WTC11 (cell line): ENCODE data around the gene BTLA. TPM values are rescaled to one million over a fixed set of nuclear protein-coding genes. Genes with fewer than 3 reads are reported as not detected.
"Not testable (repeated sequence)": the region's sequence is repeated elsewhere in the genome, so short reads cannot be mapped to it uniquely, and the experiment has no call there.

Source experiments
- ATAC-seq: fragments of 200-7000 bp; cut with Tn5 transposase; 2 replicates; pipeline ENCODE4 v1.10.0; 2021; ENCODE audit warnings: mild to moderate bottlenecking, moderate library complexity
- CTCF ChIA-PET: fragments of 300-600 bp; sonication (Branson Sonifier 250); formaldehyde crosslinking; loops from one replicate; lab custom pipeline; 2021; ENCODE audit warnings: antibody characterized with exemption; lab: Charles Lee
- POLR2A ChIA-PET: fragments of 350-600 bp; sonication (Branson Sonifier 250); formaldehyde crosslinking; loops from one replicate; lab custom pipeline; 2021; ENCODE audit warnings: antibody characterized with exemption; lab: Charles Lee
- DNase-seq: peaks from one replicate; pipeline ENCODE4 v3.0.0; 2021; ENCODE audit warnings: low spot score
- H3K27ac Mint-ChIP-seq: 2 replicates; pipeline ENCODE4 v1.8.0; 2021; ENCODE audit warnings: mixed read lengths
- H3K27me3 Mint-ChIP-seq: 2 replicates; pipeline ENCODE4 v1.8.0; 2021; ENCODE audit warnings: low read depth, mild to moderate bottlenecking, moderate library complexity, mixed read lengths
- H3K36me3 Mint-ChIP-seq: 2 replicates; pipeline ENCODE4 v1.8.0; 2021; ENCODE audit warnings: mixed read lengths
- H3K4me1 Mint-ChIP-seq: 2 replicates; pipeline ENCODE4 v1.8.0; 2022; ENCODE audit warnings: mixed read lengths
- H3K4me3 Mint-ChIP-seq: 2 replicates; pipeline ENCODE4 v1.8.0; 2021; ENCODE audit warnings: mild to moderate bottlenecking, moderate library complexity, mixed read lengths
- H3K9me3 Mint-ChIP-seq: 2 replicates; pipeline ENCODE4 v1.8.0; 2021; ENCODE audit warnings: mixed read lengths
- IRF2 ChIP-seq: sonication (generic); formaldehyde crosslinking; IDR thresholded peaks from 2 replicates; pipeline ENCODE4 v1.8.0; 2022; ENCODE audit warnings: low read depth, missing genetic modification reagents, borderline replicate concordance
- MXD4 ChIP-seq: fragments of 250-450 bp; sonication (Bioruptor Pico); IDR thresholded peaks from 2 replicates; pipeline ENCODE4 v1.8.0; 2021; ENCODE audit warnings: mild to moderate bottlenecking, moderate library complexity, borderline replicate concordance
- NR1H2 ChIP-seq: sonication (generic); formaldehyde crosslinking; IDR thresholded peaks from 2 replicates; pipeline ENCODE4 v1.9.0; 2021; ENCODE audit warnings: mild to moderate bottlenecking, moderate library complexity, missing genetic modification reagents
- NR3C1 ChIP-seq: sonication (generic); formaldehyde crosslinking; conservative IDR thresholded peaks from 2 replicates; pipeline ENCODE4 v1.8.1; 2023; ENCODE audit warnings: low read depth, mild to moderate bottlenecking, missing genetic modification reagents
- PRRX2 ChIP-seq: fragments of 250-450 bp; sonication (Bioruptor Pico); IDR thresholded peaks from 2 replicates; pipeline ENCODE4 v1.8.0; 2021; ENCODE audit warnings: mild to moderate bottlenecking
- TEAD4 ChIP-seq: sonication (generic); formaldehyde crosslinking; IDR thresholded peaks from 2 replicates; pipeline ENCODE4 v1.8.0; 2022; ENCODE audit warnings: mild to moderate bottlenecking, missing genetic modification reagents
- total RNA-seq: library from RNA; stranded (reverse); gene quantifications from 3 replicates; pipeline ENCODE4 v1.2.3, GENCODE V29; 2021
- TF ChIP-seq, protein P1 (sequence below): fragments of 200-600 bp; IDR thresholded peaks from 2 replicates; pipeline ENCODE4 v1.8.0; 2022; ENCODE audit warnings: antibody characterized with exemption
- TF ChIP-seq, protein P2 (sequence below): sonication (generic); formaldehyde crosslinking; IDR thresholded peaks from 2 replicates; pipeline ENCODE4 v1.8.1; 2023; ENCODE audit warnings: mild to moderate bottlenecking, missing genetic modification reagents
- TF ChIP-seq, protein P3 (sequence below): sonication (generic); formaldehyde crosslinking; IDR thresholded peaks from 2 replicates; pipeline ENCODE4 v1.8.1; 2023; ENCODE audit warnings: mild to moderate bottlenecking, missing genetic modification reagents
- TF ChIP-seq, protein P4 (sequence below): sonication (generic); formaldehyde crosslinking; IDR thresholded peaks from 2 replicates; pipeline ENCODE4 v1.8.1; 2023; ENCODE audit warnings: mild to moderate bottlenecking, moderate library complexity, missing genetic modification reagents
- TF ChIP-seq, protein P5 (sequence below): fragments of 250-450 bp; sonication (Bioruptor Pico); IDR thresholded peaks from 2 replicates; pipeline ENCODE4 v1.9.0; 2021; ENCODE audit warnings: mild to moderate bottlenecking
- TF ChIP-seq, protein P6 (sequence below): fragments of 250-450 bp; sonication (Bioruptor Pico); IDR thresholded peaks from 2 replicates; pipeline ENCODE4 v1.9.0; 2021; ENCODE audit warnings: moderate library complexity, mild to moderate bottlenecking, inconsistent platforms, borderline replicate concordance

BTLA gene
- total RNA-seq, 1 experiment from 2014 or later, result not detected

DNA sequence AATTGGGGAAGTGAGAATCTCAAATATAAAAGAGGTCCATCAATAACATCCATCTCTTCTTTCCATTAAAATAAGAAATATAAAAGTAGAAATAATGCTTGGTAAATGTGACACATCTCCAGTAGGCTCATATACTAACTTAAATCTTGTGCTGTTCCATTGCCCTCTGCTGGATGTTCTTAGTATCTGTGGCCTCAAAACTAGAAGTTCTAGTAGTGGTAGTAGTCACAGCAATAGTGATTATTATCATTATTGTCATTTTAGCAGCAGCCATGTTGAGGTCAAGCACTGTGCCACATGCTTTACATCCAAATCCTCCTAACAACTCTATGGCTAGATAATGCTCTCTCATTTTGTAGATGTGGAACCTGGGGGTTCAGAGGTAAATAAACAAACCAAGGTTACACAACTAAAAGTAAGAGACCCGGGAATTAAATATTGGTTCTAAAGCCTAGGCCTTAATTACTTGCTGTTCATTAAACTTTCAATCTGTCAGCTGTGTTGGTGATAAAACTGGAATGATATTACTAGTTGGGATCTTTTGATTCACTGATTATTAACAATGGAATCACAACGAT, 20.2 kb upstream of the BTLA start:
- Mint-ChIP-seq H3K27me3 (no peaks in the 10 kb centered on the region), H3K4me1 (peaks cover 4% of the 10 kb centered on the region), H3K4me3 (no peak overlapping the region), H3K27ac (no peak overlapping the region), H3K9me3 (peaks cover 15% of the 10 kb centered on the region), H3K36me3 (peaks cover 7% of the 10 kb centered on the region; the same call in 1 of the 2 replicates)
- ChIA-PET POLR2A (no interaction called here), CTCF (interaction anchor here (1.0 to 1.1 kb wide), 3 partner anchors 128 to 382 kb away, joined by 4 to 10 read pairs (median 6); partner anchors contain the start of gene SLC9C1)
- ATAC-seq, result peak; percentile 87
- TF ChIP-seq TEAD4 (CRISPR knock-in tag), result no peak
- TF ChIP-seq, protein P1, sequence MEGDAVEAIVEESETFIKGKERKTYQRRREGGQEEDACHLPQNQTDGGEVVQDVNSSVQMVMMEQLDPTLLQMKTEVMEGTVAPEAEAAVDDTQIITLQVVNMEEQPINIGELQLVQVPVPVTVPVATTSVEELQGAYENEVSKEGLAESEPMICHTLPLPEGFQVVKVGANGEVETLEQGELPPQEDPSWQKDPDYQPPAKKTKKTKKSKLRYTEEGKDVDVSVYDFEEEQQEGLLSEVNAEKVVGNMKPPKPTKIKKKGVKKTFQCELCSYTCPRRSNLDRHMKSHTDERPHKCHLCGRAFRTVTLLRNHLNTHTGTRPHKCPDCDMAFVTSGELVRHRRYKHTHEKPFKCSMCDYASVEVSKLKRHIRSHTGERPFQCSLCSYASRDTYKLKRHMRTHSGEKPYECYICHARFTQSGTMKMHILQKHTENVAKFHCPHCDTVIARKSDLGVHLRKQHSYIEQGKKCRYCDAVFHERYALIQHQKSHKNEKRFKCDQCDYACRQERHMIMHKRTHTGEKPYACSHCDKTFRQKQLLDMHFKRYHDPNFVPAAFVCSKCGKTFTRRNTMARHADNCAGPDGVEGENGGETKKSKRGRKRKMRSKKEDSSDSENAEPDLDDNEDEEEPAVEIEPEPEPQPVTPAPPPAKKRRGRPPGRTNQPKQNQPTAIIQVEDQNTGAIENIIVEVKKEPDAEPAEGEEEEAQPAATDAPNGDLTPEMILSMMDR, result peak; percentile 71
- no peak for DNase-seq

DNA sequence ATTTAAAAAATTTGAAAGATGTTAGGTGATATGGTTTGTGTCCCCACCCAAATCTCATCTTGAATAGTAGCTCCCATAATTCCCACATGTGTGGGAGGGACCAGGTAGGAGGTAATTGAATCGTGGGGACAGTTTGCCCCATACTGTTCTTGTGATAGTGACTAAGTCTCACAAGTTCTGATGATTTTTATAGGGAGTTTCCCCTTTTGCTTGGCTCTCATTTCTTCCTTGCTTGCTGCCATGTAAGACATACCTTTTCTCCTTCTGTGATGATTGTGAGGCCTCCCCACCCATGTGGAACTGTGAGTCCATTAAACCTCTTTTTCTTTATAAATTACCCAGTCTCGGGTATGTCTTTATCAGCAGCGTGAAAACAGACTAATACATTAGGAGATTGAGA, 19.7 kb upstream of the BTLA start:
- peaks cover 18% of the 10 kb centered on the region for H3K9me3 Mint-ChIP-seq
- ATAC-seq, DNase-seq, H3K4me1 Mint-ChIP-seq, H3K36me3 Mint-ChIP-seq, H3K4me3 Mint-ChIP-seq, H3K27ac Mint-ChIP-seq, POLR2A ChIA-PET, H3K27me3 Mint-ChIP-seq: not testable (repeated sequence)
- CTCF ChIA-PET, result interaction anchor here (1.0 to 1.1 kb wide), 2 partner anchors 197 to 407 kb away, joined by 3 to 4 read pairs; no protein-coding TSS in a partner anchor

DNA sequence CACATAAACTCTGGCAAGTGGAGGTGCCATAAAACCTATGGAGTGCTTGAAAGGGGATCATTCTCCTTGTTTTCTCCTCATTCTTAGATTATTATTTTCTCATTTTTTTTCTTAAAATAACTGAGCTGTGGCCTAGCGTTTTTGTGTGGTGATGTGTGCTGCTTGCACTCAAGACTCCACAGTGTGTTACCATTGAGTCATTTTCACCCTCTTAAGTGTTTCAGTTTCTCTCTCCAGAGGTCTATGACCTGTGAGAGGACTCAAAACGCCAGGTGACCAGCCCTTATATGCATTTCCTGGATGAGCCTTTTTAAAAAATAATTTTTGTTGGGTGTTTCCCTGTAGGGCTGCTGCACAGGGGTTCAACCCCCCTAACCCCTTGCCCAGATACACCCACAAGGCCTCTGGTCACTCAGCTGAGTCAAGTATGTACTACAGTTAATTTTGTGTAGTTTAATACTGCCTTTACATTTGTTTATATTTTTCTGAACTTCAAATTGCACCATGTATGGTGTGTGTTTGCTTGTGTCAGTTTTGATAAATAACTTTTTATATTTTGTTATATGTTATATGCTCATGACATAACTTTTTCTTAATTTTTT, 15.4 kb upstream of the BTLA start:
- TF ChIP-seq IRF2 (CRISPR knock-in tag) (no peak), NR3C1 (CRISPR knock-in tag) (no peak)
- TF ChIP-seq, protein P2, sequence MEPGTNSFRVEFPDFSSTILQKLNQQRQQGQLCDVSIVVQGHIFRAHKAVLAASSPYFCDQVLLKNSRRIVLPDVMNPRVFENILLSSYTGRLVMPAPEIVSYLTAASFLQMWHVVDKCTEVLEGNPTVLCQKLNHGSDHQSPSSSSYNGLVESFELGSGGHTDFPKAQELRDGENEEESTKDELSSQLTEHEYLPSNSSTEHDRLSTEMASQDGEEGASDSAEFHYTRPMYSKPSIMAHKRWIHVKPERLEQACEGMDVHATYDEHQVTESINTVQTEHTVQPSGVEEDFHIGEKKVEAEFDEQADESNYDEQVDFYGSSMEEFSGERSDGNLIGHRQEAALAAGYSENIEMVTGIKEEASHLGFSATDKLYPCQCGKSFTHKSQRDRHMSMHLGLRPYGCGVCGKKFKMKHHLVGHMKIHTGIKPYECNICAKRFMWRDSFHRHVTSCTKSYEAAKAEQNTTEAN (CRISPR knock-in tag), result no peak
- TF ChIP-seq, protein P3, sequence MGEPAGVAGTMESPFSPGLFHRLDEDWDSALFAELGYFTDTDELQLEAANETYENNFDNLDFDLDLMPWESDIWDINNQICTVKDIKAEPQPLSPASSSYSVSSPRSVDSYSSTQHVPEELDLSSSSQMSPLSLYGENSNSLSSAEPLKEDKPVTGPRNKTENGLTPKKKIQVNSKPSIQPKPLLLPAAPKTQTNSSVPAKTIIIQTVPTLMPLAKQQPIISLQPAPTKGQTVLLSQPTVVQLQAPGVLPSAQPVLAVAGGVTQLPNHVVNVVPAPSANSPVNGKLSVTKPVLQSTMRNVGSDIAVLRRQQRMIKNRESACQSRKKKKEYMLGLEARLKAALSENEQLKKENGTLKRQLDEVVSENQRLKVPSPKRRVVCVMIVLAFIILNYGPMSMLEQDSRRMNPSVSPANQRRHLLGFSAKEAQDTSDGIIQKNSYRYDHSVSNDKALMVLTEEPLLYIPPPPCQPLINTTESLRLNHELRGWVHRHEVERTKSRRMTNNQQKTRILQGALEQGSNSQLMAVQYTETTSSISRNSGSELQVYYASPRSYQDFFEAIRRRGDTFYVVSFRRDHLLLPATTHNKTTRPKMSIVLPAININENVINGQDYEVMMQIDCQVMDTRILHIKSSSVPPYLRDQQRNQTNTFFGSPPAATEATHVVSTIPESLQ, result no peak
- TF ChIP-seq, protein P4, sequence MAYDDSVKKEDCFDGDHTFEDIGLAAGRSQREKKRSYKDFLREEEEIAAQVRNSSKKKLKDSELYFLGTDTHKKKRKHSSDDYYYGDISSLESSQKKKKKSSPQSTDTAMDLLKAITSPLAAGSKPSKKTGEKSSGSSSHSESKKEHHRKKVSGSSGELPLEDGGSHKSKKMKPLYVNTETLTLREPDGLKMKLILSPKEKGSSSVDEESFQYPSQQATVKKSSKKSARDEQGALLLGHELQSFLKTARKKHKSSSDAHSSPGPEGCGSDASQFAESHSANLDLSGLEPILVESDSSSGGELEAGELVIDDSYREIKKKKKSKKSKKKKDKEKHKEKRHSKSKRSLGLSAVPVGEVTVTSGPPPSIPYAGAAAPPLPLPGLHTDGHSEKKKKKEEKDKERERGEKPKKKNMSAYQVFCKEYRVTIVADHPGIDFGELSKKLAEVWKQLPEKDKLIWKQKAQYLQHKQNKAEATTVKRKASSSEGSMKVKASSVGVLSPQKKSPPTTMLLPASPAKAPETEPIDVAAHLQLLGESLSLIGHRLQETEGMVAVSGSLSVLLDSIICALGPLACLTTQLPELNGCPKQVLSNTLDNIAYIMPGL, result no peak
- peaks cover 38% of the 10 kb centered on the region for H3K36me3 Mint-ChIP-seq
- H3K27me3 Mint-ChIP-seq, result no peaks in the 10 kb centered on the region
- POLR2A ChIA-PET, result no interaction called here
- no peak overlapping the region for H3K27ac Mint-ChIP-seq
- H3K4me3 Mint-ChIP-seq, result no peak overlapping the region
- CTCF ChIA-PET, result interaction anchor here (1.3 kb wide), 1 partner anchor 403 kb away, joined by 5 read pairs; no protein-coding TSS in a partner anchor
- peaks cover 49% of the 10 kb centered on the region for H3K9me3 Mint-ChIP-seq
- peaks cover 11% of the 10 kb centered on the region for H3K4me1 Mint-ChIP-seq
- no peak for ATAC-seq
- DNase-seq, result no peak

DNA sequence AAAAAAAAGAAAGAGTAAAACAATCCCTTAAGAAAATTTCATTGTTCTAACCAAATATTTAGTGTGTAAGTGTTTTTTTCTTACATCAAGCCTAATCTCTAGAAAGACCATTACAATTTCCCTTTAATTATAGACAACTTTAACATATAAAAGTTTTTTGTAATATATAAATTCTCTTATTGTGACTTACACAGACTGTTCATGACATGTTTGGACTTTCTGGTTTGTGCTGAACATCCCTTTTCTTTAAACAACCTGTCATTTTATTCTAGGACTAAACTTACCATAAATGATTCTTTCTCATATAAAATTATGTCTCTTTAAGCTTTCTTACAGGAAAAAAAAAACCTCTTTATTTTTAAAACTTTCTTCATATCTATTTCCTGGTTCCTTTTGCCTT, 13.0 kb upstream of the BTLA start:
- Mint-ChIP-seq H3K36me3 (peaks cover 45% of the 10 kb centered on the region), H3K4me3 (no peak overlapping the region), H3K4me1 (peaks cover 8% of the 10 kb centered on the region), H3K27me3 (no peaks in the 10 kb centered on the region; the same call in 1 of the 2 replicates), H3K27ac (no peak overlapping the region), H3K9me3 (peaks cover 64% of the 10 kb centered on the region)
- POLR2A ChIA-PET, result no interaction called here
- ATAC-seq, result no peak
- CTCF ChIA-PET, result no interaction called here
- no peak for DNase-seq
- TF ChIP-seq IRF2 (CRISPR knock-in tag), result no peak
- TF ChIP-seq, protein P1, result no peak
- TF ChIP-seq, protein P5, sequence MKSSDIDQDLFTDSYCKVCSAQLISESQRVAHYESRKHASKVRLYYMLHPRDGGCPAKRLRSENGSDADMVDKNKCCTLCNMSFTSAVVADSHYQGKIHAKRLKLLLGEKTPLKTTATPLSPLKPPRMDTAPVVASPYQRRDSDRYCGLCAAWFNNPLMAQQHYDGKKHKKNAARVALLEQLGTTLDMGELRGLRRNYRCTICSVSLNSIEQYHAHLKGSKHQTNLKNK, result no peak
- TF ChIP-seq, protein P6, sequence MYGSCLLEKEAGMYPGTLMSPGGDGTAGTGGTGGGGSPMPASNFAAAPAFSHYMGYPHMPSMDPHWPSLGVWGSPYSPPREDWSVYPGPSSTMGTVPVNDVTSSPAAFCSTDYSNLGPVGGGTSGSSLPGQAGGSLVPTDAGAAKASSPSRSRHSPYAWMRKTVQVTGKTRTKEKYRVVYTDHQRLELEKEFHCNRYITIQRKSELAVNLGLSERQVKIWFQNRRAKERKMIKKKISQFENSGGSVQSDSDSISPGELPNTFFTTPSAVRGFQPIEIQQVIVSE (CRISPR knock-in tag), result no peak
- TF ChIP-seq, protein P4, result no peak
- no peak for TF ChIP-seq MXD4
- no peak for TF ChIP-seq NR1H2
- no peak for TF ChIP-seq PRRX2 (CRISPR knock-in tag)
